GM21381 (cell line): ENCODE results near the gene MRPL22.
A peak's percentile ranks its signal among the peaks of the same experiment; 100 is the strongest.
"Not testable (repeated sequence)": the region's sequence is repeated elsewhere in the genome, so short reads cannot be mapped to it uniquely, and the experiment has no call there.

Experiments
- ATAC-seq: cut with Tn5 transposase; IDR thresholded peaks from one replicate; pipeline ENCODE4 v1.9.1; 2021; ENCODE audit warnings: mild to moderate bottlenecking, moderate library complexity; ENCODE audit not compliant: unreplicated experiment

The MRPL22 gene

GRCh38 chr5:154940772-154941620, at the start of gene MRPL22:
Gene MRPL22, plus strand, starts transcription at chr5:154941073. Its CDS starts 38 bp downstream, at chr5:154941111.
- ATAC-seq: peak; percentile 50

GRCh38 chr5:154892369-154892771, 48.5 kb upstream of the MRPL22 start:
- ATAC-seq: no peak

- no peak for ATAC-seq
Observed at GRCh38 chr5:154893381-154893780, 47.5 kb upstream of the MRPL22 start.

GRCh38 chr5:154895606-154896561, 45.0 kb upstream of the MRPL22 start:
- no peak for ATAC-seq

GRCh38 chr5:154896562-154897165, 44.2 kb upstream of the MRPL22 start:
- ATAC-seq: no peak

GRCh38 chr5:154898210-154898609, 42.7 kb upstream of the MRPL22 start:
- ATAC-seq: no peak

GRCh38 chr5:154899151-154899816, 41.6 kb upstream of the MRPL22 start:
- no peak for ATAC-seq

GRCh38 chr5:154900066-154900465, 40.8 kb upstream of the MRPL22 start:
- ATAC-seq: no peak

GRCh38 chr5:154901276-154901675, 39.6 kb upstream of the MRPL22 start:
- no peak for ATAC-seq

GRCh38 chr5:154901913-154902312, 39.0 kb upstream of the MRPL22 start:
- ATAC-seq: no peak

- ATAC-seq: not testable (repeated sequence)
Observed at GRCh38 chr5:154905601-154906000, 35.3 kb upstream of the MRPL22 start.

GRCh38 chr5:154916874-154917273, 24.0 kb upstream of the MRPL22 start:
- no peak for ATAC-seq

- ATAC-seq: no peak
Observed at GRCh38 chr5:154917757-154918156, 23.1 kb upstream of the MRPL22 start.

- no peak for ATAC-seq
Observed at GRCh38 chr5:154923441-154924430, 17.1 kb upstream of the MRPL22 start.

- no peak for ATAC-seq
Observed at GRCh38 chr5:154933537-154933936, 7.3 kb upstream of the MRPL22 start.

- ATAC-seq: no peak
Observed at GRCh38 chr5:154934881-154935280, 6.0 kb upstream of the MRPL22 start.

GRCh38 chr5:154937186-154937717, 3.6 kb upstream of the MRPL22 start:
- no peak for ATAC-seq

GRCh38 chr5:154937718-154938466, 3.0 kb upstream of the MRPL22 start, which contains the start of gene GEMIN5:
Gene GEMIN5, minus strand, starts transcription at chr5:154938211. Its CDS starts 78 bp downstream, at chr5:154938133.
- ATAC-seq: peak; percentile 86
